Rectal smooth muscle tissue (tissue), 1 donor: ENCODE results near the gene BAIAP2L1.

Experiments used
- H3K27ac ChIP-seq: one replicate; pipeline ENCODE4 v1.7.0; 2013; ENCODE audit warnings: low read depth, low read length, inconsistent platforms
- H3K27me3 ChIP-seq: one replicate; pipeline ENCODE4 v1.7.0; 2013; ENCODE audit warnings: low read length; ENCODE audit not compliant: control insufficient read depth, insufficient read depth
- H3K36me3 ChIP-seq: one replicate; pipeline ENCODE4 v1.7.0; 2013; ENCODE audit warnings: low read length; ENCODE audit not compliant: control insufficient read depth, insufficient read depth
- H3K4me1 ChIP-seq: one replicate; pipeline ENCODE4 v1.7.0; 2013; ENCODE audit warnings: low read length; ENCODE audit not compliant: control insufficient read depth, insufficient read depth
- H3K4me3 ChIP-seq: one replicate; pipeline ENCODE4 v1.7.0; 2013; ENCODE audit warnings: low read length
- H3K9ac ChIP-seq: one replicate; pipeline ENCODE4 v1.7.0; 2013; ENCODE audit warnings: low read length

BAIAP2L1 gene

DNA sequence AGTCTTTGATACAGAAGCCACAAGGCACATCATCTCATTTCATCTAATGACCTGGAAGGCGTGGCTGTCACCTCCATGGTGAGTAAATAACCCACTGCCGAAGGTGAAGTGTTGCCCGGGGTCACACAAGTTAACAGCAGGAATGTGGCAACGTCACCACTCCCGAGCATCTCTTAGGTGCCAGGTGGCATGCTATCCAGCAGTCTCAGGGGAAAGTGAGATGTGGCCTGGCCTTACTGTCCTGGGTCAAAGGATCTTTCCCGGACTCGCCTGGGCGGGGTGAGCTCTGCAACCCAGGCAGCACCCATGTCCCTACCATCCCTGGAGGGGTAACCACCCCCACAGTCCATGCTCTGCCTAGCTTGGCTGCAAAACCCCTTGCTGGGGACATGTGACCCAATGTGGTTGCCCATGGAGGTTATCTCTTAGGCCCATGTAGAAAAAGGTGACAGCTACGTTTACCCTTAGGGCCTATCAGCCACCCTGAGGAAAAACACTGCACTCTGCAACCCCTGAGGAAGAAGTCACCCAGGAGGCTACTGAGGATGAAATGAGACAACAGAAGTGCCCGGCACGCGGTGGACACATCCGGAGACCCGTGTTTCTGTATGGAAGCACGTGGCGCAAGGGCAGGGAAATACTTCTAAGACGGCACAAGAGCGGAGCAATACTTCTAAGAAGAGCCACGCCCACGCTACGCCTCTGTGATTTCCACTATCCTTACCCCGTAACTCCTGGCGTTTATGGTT is 52.0 kb downstream of the BAIAP2L1 start:
- H3K9ac ChIP-seq = no peak overlapping the region
- no peaks in the 10 kb centered on the region for H3K4me1 ChIP-seq
- no peak overlapping the region for H3K27ac ChIP-seq
- H3K4me3 ChIP-seq = no peak overlapping the region
- H3K36me3 ChIP-seq = no peaks in the 10 kb centered on the region
- no peaks in the 10 kb centered on the region for H3K27me3 ChIP-seq

- no peaks in the 10 kb centered on the region for H3K27me3 ChIP-seq
- H3K9ac ChIP-seq = no peak overlapping the region
- no peaks in the 10 kb centered on the region for H3K36me3 ChIP-seq
- no peak overlapping the region for H3K4me3 ChIP-seq
- no peaks in the 10 kb centered on the region for H3K4me1 ChIP-seq
- H3K27ac ChIP-seq = no peak overlapping the region
These were observed 54.3 kb downstream of the BAIAP2L1 start for GRCh38 chr7:98346515-98347069.

DNA sequence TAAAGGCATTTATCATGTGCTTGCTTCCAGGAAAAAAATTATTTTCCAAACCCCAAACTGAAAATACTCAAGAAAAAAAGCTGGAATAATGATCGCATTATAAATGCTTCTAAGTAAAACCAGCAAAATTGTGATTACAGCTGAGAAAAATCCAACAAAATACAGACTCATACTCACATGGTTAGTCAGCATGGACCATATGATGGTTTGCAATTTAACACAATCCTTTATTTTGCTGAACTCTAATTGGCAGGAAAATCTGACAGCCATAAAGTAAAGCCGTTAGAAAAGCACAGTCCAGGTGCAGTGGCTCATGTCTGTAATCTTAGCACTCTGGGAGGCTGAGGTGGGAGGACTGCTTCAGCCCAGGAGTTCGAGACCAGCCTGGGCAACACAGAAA is 59.8 kb downstream of the BAIAP2L1 start:
- Histone ChIP-seq H3K27ac (no peak overlapping the region), H3K4me3 (no peak overlapping the region), H3K27me3 (no peaks in the 10 kb centered on the region), H3K9ac (no peak overlapping the region), H3K36me3 (no peaks in the 10 kb centered on the region), H3K4me1 (no peaks in the 10 kb centered on the region)

- Histone ChIP-seq H3K36me3 (no peaks in the 10 kb centered on the region), H3K4me3 (no peak overlapping the region), H3K27me3 (no peaks in the 10 kb centered on the region), H3K9ac (no peak overlapping the region), H3K4me1 (no peaks in the 10 kb centered on the region), H3K27ac (no peak overlapping the region)
These were observed 61.8 kb downstream of the BAIAP2L1 start for GRCh38 chr7:98339043-98339442.

DNA sequence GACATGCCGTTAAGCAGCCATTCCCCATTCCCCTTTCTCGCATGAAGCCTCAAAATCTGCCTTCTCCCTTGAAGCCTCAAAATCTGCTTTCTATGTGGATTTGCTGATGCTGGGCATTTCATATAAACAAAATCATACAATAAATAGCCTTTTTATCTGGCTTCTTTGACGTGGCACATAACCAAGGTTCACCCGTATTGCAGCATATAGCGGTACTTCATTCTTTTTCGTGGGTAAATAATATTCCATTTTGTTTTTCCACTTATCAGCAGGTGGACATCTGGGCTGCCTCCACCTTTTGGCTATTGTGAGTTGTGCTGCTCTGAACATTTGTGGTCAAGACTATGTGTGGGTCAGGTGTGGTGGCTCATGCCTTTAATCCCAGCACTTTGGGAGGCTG is 62.4 kb downstream of the BAIAP2L1 start:
- no peak overlapping the region for H3K9ac ChIP-seq
- H3K4me1 ChIP-seq = no peaks in the 10 kb centered on the region
- no peaks in the 10 kb centered on the region for H3K36me3 ChIP-seq
- no peak overlapping the region for H3K27ac ChIP-seq
- no peaks in the 10 kb centered on the region for H3K27me3 ChIP-seq
- no peak overlapping the region for H3K4me3 ChIP-seq

GRCh38 chr7:98335411-98335977 is 65.4 kb downstream of the BAIAP2L1 start:
- no peak overlapping the region for H3K4me3 ChIP-seq
- H3K4me1 ChIP-seq = no peaks in the 10 kb centered on the region
- no peaks in the 10 kb centered on the region for H3K27me3 ChIP-seq
- H3K27ac ChIP-seq = no peak overlapping the region
- H3K36me3 ChIP-seq = no peaks in the 10 kb centered on the region
- no peak overlapping the region for H3K9ac ChIP-seq

DNA sequence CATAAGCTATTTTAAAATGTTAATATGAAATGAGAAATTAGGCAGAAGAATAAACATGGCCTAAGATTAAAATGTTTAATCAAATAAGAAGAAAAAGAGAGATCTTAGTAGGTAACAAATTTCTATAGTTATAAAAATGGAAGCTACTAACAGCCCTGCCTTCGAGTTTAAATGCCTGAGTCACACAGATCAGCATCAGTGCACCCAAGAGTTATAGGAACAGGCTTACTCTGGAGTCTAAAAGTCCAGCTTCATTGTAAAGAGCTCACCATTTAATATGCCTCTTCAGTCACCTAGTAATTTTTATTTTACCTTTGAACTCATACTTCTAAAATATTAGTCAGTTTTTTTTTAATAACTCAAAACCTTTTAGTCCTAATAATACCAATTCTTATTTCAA is 66.8 kb downstream of the BAIAP2L1 start:
- Histone ChIP-seq H3K4me1 (no peaks in the 10 kb centered on the region), H3K9ac (no peak overlapping the region), H3K27ac (no peak overlapping the region)

GRCh38 chr7:98330926-98331529 is 69.9 kb downstream of the BAIAP2L1 start:
- Histone ChIP-seq H3K36me3 (no peaks in the 10 kb centered on the region), H3K4me1 (no peaks in the 10 kb centered on the region), H3K27me3 (no peaks in the 10 kb centered on the region), H3K4me3 (no peak overlapping the region), H3K27ac (no peak overlapping the region), H3K9ac (no peak overlapping the region)

More for the DNA sequence above, 66.8 kb downstream of the BAIAP2L1 start:
- Histone ChIP-seq H3K4me3 (no peak overlapping the region), H3K27me3 (no peaks in the 10 kb centered on the region), H3K36me3 (no peaks in the 10 kb centered on the region)

GRCh38 chr7:98329791-98330373 is 71.0 kb downstream of the BAIAP2L1 start:
- Histone ChIP-seq H3K4me1 (no peaks in the 10 kb centered on the region), H3K36me3 (no peaks in the 10 kb centered on the region), H3K4me3 (no peak overlapping the region), H3K27me3 (no peaks in the 10 kb centered on the region), H3K27ac (no peak overlapping the region), H3K9ac (no peak overlapping the region)

GRCh38 chr7:98329100-98329790 is 71.6 kb downstream of the BAIAP2L1 start:
- no peaks in the 10 kb centered on the region for H3K27me3 ChIP-seq
- H3K4me3 ChIP-seq = no peak overlapping the region
- no peak overlapping the region for H3K9ac ChIP-seq
- no peaks in the 10 kb centered on the region for H3K36me3 ChIP-seq
- H3K27ac ChIP-seq = no peak overlapping the region
- no peaks in the 10 kb centered on the region for H3K4me1 ChIP-seq

DNA sequence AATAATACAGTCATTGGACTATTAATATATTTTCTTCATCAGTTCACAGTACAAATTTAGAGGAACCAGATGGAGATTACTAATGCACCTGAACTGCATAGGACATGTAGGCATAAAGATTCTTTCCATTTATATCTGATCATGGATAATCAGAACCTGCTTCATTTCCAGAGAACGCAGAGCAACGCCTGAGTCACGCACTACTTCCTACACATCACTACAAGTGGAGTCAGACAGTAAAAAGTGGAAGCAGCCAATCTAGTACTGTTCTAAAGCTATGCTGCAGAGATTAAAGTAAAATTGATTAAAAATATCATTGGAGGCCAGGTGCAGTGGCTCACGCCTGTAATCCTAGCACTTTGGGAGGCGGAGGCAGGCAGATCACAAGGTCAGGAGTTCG is 76.1 kb downstream of the BAIAP2L1 start:
- Histone ChIP-seq H3K4me3 (no peak overlapping the region), H3K9ac (no peak overlapping the region), H3K27ac (no peak overlapping the region), H3K4me1 (no peaks in the 10 kb centered on the region), H3K36me3 (no peaks in the 10 kb centered on the region), H3K27me3 (no peaks in the 10 kb centered on the region)
